LHCN-M2 (cell line): ENCODE data around the gene TRPV5. TPM values are rescaled to one million over a fixed set of nuclear protein-coding genes. Genes with fewer than 3 reads are reported as not detected.

Source experiments
- total RNA-seq: library from RNA; depleted of rRNA; stranded (reverse); fragments of >200 nt; gene quantifications from 2 replicates; pipeline ENCODE4 v1.2.3, GENCODE V29; 2014; rRNA removed

Gene TRPV5
- total RNA-seq, 1 experiment from 2014 or later, result not detected

Other genes with a start within 250 kb of the TRPV5 start
- not detected in 2 replicates for gene PRSS1, start 184.3 kb downstream of the TRPV5 start, total RNA-seq
- not detected in 2 replicates for gene PRSS2, start 162.8 kb downstream of the TRPV5 start, total RNA-seq
- 0.32 and 0.69 TPM in 2 replicates for gene EPHB6, start 78.7 kb downstream of the TRPV5 start, total RNA-seq
- gene TRPV6, start 48.0 kb downstream of the TRPV5 start, total RNA-seq, result not detected in 2 replicates
- gene LLCFC1, start 5.7 kb upstream of the TRPV5 start, total RNA-seq, result not detected in 2 replicates
- 0.23 TPM in 1 of 2 replicates, not detected in the other for gene KEL, start 28.6 kb upstream of the TRPV5 start, total RNA-seq
- gene OR9A2, start 93.4 kb upstream of the TRPV5 start, total RNA-seq, result not detected in 2 replicates
- not detected in 2 replicates for gene OR6V1, start 118.6 kb upstream of the TRPV5 start, total RNA-seq
- 0.69 TPM in 1 of 2 replicates, not detected in the other for gene PIP, start 198.3 kb upstream of the TRPV5 start, total RNA-seq
- gene TAS2R39, start 249.7 kb upstream of the TRPV5 start, total RNA-seq, result not detected in 2 replicates